ENCODE measurements around the gene NFIA. TPM values are rescaled to one million over a fixed set of nuclear protein-coding genes. Genes with fewer than 3 reads are reported as not detected.

NFIA gene
- total and polyA plus RNA-seq, 7 donors: 4.0 to 42.7 (median 30.6) TPM

- no peaks in the 10 kb centered on the region for H3K4me1 ChIP-seq
- no peak overlapping the region for H3K4me3 ChIP-seq
- DNase-seq (no peak), ATAC-seq (no peak)
- peaks cover 6% of the 10 kb centered on the region for H3K9me3 ChIP-seq
- WGBS, 3 donors: 91 to 95% (median 94%) methylated on average over 4 of the region's 4 CpGs
- no peak overlapping the region for H3K27ac ChIP-seq
- no peaks in the 10 kb centered on the region for H3K36me3 ChIP-seq (ENCODE audit: insufficient read depth in 1 of 2, low read depth in 1 of 2)
- H3K27me3 ChIP-seq (ENCODE audit: insufficient read depth in 3 of 3, low read length in 2 of 3): no peaks in the 10 kb centered on the region
- intact Hi-C loops (cut with DNase I): no loop called here
- TF ChIP-seq CTCF (IDR thresholded peaks at IDR 0.05): no peak
Measured at GRCh38 chr1:61506944-61507500, 424.7 kb downstream of the NFIA start.

Data from psoas muscle (tissue), 8 donors.